GM21381 (cell line): ENCODE measurements around the gene EYA2.

ENCODE experiments used
- ATAC-seq: cut with Tn5 transposase; IDR thresholded peaks from one replicate; pipeline ENCODE4 v1.9.1; 2021; ENCODE audit warnings: mild to moderate bottlenecking, moderate library complexity; ENCODE audit not compliant: unreplicated experiment

Gene EYA2

DNA sequence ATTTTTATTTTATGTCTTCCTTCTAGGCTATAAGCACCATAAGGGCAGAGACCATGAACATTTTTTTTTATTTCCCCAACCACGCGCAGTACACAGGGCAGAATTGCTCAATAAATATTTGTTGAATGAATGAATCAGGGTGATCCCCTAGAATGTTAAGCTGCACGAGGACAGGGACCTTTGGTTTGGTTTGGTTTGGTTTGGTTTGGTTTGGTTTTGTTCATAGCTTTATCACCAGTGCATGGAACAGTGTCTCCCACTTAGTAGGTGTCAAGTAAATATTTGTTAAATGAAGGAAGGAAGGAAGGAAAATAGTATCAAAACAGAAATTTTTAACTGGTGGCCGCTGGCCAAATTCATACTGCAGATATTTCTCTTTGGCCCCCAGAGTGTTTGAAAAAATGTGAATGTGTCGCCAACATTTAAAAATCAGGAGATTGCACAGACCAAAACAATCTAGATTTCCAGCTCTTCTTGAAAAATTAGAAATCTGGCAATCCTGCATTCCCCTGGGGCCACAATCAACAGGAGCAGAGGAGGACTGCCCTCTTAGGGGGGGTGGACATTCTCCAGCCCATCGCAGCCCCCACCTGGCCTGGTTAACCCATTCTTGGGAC is 205.3 kb downstream of the EYA2 start:
- ATAC-seq = no peak

DNA sequence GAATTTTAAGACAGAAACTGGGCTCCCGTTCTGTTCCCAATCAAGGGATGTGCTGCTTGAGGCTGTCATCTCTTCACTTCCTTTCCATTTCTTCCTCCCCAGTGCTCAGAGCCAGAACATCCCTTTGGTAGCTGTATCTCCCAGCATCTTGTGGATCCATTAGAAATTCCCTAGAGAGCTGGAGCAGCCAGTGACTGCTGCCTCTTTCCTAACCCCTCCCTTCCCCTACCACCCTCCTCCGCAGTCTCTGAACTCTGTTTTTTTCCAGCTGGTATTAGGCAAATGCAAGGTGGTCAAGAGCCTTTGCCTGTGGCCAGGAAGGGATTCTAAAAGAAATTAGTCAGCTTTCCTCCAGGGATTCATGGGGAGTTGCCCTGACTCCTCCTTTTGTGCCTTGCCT is 208.0 kb downstream of the EYA2 start:
- ATAC-seq = no peak

DNA sequence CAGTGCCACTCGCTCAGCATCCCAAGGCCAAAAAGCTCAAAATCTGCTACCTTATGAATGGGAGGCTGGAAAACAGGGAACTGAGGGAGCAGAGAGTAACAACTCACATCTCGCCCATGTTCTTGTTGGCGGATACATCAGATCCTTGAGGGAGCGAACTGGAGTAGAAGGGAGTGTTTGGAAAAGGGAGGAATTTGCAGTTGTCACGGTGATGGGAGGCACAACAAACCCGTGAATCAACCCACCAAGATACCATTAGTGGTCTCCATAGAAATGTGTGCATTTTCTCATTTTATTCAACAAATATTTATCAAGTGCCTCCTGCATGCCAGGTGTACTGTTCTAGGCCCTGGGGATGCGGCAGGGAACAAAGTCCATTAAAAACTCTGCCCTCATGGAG is 212.1 kb downstream of the EYA2 start:
- ATAC-seq = no peak

DNA sequence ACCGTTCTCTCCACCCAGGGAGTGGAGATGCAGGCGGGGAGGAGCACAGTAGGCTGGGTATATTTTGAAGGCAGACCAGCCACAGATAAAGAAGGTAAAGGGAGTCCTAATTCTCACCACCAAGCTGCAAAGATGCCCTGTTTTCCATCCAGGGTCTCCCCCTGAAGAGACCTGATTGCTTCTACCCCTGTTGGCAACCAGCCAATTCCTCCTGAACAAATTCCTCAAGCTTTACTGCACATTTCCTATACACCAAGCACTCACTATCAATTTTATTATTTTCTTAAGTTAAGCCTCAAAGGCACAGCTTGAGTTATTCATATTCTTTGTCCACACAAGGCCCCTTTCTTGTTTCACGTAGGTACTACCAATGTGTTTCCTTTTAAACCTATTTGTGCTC is 214.4 kb downstream of the EYA2 start:
- ATAC-seq = no peak

DNA sequence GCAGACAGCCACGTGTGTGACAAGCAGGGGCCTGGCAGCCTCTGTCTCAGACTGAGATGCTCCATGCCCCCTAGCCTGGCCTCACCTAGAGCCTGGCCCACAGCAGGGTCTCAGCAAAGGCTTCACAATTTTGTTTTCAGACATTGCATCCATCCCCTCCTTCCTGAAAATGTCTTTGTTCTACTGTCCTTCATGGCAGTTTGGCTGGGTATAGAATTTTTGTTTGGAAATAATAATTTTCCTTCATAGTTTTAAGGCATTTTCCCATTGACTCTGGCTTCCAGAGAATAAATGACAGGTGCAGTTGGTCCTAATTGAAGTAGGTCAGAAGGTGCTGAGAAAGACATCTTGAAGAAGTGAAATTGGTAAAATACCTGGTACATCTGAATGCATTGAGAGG is 216.2 kb downstream of the EYA2 start:
- ATAC-seq = no peak

DNA sequence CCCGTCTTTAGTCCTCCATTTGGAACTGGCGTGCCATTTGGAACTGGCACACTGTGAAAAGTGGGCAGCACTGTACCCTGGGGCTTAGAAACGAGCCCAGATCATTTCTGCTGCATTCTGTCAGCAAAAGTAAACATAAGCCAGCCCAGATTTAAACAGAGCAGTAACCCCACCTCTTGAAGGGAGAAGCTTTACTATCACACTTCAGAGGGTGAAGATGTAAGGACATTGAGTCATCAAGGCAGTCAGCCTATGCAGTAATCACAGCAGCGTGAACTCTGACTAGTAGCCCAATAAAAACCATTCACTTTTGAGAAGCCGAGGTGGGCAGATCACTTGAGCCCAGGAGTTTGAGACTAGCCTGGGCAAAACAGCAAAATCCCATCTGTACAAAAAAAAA is 216.9 kb downstream of the EYA2 start:
- no peak for ATAC-seq

DNA sequence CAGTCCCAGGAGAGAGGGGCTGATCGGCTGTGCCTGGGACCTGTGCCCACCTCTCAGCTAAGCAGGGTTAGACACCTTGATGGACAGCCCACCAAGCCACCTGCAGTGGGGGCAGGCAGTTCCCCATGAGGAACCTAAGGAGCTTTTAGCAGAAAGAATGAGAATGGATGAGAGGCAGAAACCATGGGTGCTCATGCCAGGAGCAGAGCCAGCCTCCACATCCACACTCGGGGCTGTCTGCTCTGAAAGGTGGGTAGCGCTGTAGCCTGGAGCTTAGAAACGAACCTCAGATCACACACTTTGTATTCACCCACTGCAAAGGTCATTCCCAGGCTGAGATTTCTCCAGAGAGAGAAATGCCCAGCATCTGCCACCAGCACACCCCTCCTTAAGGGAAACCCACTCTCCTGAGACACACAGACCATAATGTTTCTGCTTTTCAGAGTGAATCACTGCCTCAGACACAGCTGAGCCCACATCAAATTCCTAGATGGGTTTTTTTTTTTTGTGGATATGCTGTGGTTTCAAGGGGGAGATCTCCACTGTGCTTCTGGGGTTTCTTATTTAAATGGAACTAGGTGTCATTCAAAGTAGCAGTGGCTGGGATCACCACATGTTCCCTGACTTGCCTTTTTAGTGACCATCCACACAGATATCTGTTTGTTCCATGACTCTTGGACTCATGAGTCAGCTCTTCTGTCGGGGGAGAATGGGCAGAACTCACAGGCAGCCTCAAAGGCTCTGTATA is 218.9 kb downstream of the EYA2 start:
- no peak for ATAC-seq

DNA sequence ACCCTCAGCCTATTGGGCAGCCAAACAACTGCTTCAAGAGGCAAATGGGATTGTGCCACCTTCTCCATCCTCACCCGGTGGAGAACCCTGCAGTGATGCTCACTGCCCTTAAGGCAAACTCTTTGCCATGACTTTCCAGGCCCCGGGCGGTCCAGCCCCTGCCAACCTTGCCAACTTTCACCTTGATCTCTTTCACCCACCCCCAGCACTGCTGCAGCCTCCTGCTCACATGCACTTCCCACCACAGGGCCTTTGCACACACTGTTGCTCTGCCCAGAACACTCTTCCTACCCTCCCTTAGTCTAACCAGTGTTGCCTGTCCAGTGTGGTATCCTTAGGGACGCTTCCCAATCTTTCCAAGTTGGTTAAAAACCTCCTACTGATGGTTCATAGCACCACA is 221.1 kb downstream of the EYA2 start:
- ATAC-seq = no peak

DNA sequence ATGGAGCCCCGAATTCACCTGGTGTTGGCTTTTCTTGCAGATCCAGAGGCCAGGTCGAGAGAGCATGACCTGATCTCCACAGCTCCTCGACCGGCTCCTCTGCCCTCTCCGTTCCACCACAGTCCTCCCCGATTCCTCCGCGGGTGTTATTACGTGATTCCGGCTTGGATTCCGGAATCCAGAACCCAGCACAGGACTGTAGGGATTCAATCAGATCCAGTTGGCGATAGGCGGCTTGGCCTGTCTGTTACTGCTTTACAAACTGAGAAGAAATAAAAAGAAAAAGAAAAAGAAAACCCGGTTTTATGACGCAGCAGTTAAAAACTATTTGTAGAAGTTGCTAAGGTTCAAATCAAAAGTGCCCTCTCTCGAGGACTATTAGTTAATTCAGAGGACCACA is 222.7 kb downstream of the EYA2 start:
- ATAC-seq = no peak

DNA sequence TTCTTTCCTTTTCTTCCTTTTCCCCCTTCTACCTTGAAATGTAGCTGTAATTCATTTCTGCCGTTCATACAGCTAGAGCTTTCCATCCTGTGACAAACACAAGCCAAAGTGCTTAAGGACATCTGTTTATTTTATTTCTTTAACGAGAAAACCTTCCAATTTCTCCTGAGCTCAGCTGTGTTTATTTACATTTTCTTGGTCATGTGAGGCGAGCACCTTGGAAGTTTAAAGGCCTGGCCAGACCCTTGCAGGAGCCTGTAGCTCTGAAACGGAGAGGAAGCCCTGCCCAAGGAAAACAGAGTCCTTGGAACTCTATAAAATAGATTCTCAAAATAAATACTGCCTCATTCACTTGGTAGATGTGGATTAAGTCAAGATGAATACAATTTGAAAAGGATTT is 223.1 kb downstream of the EYA2 start:
- ATAC-seq = no peak

DNA sequence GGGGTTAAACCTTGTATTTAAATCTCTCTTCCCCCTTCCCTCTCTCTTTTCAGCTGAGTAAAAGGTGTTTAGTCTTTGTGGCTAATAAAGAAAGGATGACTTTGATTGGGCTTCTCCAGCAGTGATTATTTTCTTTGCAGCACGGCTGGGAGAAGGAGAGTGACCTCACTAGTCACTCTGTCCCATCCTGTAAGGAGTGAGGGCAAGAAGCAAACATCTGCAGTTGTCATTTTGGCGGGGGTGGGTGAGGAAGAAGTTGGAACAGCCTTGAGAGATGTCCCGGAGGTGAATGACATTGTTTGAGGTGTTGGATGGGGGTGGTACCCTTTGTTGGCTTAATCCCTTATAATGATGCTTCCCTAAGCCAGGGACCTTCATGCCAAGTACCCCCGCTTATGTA is 223.6 kb downstream of the EYA2 start:
- ATAC-seq = no peak

DNA sequence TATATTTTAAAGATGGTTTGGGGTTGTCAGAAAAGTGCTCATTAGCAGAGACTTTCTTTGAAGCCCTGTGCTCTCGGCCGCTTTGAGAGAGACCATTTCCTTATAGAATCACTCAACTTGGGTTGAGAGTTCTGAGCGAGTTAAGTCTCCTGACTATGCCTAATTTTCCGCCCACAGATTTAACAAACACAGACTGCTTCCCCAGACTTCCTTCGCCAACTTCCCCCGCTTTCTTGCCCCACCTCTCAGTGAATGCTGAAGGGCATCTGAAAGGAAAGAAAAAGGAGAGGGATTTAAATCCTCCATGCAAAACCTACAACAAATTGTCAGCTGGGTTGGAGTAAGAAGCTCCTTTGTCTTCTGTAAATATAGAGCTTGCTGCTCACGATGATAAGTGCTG is 224.0 kb downstream of the EYA2 start:
- no peak for ATAC-seq

DNA sequence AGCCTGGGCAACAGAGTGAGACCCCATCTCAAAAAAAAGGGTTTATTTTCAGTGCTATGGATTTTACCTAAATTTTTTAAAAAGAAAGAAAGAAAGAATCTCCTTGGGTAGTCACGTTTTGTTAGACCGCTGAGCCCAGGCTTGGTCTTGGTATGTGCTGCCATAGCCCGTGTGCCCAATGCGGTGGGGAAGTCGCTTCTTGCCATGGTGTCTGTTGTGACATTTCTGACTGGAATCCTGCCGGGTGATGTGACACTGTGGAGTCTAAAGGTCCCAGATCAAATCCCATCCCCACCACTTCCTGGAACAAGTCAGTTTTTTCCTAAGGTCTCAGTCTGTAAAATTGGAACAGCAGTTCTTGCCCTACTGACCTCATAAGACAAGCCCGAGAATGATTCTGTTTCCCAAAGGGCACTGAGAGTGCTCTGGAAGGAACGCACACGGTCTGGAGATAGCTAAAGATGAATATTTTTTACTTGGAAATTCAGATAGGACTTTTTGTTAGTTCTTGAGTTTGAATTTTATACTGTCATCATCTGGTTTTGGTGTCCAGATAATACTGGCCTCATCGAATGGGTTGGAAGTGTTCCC is 225.8 kb downstream of the EYA2 start:
- no peak for ATAC-seq

DNA sequence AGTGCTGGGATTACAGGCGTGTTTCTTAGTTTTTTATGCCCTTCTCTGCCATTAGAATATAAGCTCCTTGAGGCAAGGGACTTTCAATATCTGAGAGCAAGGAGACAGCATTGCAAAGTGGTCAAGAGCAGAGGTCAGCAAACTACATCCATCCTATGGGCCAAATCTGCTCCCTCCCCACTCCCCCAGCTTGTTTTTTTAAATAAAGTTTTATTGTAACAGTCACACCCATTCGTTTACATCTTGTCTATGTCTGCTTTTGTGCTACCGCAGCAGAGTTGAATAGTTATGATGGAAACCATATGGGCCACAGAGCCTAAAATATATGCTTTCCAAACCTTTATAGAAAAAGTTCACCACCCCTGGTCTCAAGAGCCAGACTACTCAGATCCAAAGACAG is 227.9 kb downstream of the EYA2 start:
- ATAC-seq = no peak

DNA sequence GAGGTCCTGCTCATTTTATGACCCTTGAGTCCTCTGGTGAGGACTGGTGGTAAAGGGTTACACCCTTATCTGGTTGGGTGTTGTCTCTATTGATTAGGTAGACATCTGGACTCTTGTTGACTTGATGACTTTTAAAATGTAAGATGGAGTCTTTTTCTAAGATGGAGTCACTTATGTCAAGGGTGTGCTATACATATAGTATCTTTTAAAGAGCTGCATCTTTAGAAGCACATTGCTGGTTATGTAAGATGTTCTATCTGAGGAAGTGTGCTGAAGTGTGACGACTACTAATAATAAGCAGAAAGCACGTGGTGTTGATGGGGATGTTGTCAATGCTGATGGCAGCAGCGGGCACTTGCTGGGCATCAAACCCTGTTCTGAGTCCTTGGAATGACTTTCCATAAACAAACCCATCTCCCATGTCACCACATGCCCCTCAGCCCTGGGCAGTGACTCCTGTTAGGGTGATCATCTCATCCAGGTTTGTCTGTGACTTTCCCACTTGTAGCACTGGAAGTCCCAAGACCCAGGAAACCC is 229.6 kb downstream of the EYA2 start:
- ATAC-seq = no peak

DNA sequence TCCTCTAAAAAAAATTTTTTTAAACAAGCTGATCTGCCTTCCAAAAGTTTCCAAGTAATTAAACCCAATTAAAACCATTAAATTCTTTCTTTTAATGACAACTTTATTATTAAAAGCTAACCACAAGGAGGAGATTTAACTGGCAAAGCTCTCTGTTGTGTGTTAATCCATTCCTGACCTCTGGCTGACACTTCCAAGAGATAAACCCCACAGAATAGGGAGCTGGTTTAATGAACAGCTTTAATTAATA is 230.8 kb downstream of the EYA2 start:
- no peak for ATAC-seq

DNA sequence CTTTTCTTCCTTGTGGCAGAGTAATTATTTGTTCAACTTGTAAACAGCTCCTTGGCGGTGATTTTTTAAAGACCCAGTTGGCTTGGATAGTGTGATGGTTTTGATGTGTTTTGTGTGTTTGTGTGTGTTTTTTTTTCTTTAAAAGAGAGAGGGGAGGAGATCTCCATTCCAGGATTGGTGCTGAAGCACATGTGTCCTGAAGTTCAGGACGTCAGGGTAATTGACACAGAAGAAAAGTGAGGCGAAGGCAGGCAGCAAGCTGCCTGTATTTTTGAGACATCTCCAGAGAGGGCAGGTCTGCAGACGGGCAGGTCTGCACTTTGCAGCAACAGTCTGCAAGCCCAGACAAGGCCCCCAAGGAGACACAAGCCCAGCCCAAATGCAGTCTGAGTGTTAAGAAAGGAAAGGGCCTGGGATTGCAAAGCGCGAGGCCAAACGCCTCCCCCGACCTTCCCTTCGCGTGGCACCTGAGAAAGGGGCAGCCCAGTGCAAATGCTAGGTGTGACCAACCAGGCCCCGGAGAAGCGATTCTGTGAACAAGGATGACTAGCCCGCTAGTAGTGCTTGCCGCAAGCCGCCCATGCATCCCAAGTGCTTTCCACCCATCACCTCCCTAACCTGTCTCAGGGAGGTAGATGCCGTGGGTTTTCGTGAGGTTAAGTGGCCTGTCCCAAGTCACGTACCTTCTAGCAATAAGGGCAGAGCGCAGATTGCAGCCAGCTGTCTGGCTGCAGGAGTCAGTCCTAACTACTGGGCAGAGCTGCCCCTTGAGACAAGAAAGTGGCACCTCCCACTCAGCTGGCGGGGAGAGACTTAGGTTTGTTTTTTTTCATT is 231.3 kb downstream of the EYA2 start:
- no peak for ATAC-seq

DNA sequence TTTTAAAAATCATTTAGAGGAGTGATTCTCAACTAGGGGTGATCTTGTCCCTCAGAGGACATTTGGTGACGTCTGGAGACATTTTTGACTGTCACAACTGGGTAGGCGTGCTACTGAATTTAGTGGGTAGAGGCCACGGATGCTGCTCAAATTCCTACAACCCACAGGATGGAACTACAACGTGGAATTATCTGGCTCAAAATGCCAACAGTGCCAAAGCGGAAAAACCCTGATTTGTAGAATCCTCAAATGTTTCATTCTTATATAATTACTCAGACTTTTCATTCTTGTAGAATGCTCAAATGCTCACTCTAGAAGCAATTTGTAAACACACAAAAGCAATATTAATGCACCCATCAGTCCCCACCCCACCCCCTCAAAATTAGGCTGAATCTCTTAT is 232.1 kb downstream of the EYA2 start:
- ATAC-seq = no peak

DNA sequence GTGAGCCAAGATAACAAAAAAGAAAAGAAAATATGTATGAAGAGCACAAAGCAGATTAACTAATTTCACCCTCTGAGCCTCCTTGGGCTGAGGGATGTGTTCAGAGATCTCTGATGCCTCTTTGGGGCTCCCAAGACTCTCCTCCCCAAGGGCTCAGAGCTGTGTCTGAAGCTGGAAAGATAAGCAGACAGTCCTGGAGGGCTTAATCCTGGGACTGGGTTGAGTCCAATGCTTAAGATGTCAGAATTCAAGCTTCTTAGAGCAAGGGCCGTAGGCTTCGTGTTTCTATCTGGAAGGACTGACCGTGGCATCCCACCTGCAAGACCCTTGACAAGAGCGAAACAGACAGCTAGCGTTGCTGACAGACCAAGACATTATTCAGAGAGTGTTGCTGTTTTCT is 232.9 kb downstream of the EYA2 start:
- ATAC-seq = no peak

DNA sequence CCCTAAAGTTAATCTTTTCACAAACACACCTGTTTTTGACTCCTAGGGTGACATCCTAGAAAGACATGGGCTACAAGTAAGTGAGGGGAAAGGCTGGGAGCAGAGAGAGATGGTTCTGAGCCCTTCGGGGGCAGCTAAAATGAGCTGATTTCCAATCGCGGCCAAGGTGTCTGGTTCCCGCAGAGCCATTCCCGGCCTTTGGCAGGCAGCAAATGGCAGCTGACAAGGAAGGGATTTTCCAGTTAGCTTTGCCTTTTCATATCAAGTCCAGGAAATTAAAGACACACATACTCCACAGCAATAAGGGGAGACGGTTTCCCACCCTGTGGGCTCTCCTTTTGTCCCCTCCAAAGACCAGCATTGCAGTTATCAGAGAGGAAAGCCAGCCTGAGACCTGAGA is 233.4 kb downstream of the EYA2 start:
- ATAC-seq = no peak

DNA sequence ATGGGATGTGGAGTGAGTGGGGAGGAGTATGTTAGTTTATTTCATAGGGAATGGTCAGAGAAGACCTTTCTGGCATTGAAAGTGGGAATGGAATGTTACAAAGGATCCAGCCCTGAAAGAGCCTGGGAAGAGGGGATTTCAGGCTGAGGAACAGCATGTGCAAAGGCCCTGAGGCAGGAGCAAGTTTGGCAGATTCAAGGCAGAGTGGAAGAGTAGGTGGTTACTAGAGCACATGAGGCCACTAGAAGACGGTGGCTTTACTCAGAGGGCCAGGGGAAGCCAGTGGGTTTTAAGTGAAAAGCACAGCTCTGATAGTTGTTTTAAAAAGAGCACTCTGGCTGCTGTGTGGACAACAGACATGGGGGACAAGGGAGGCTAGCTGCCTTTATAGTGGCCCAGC is 234.7 kb downstream of the EYA2 start:
- no peak for ATAC-seq
